ENCODE data around the gene MPL.
A peak's percentile ranks its signal among the peaks of the same experiment; 100 is the strongest.
"Not testable (repeated sequence)": the region's sequence is repeated elsewhere in the genome, so short reads cannot be mapped to it uniquely, and the experiment has no call there.

Gene MPL

DNA sequence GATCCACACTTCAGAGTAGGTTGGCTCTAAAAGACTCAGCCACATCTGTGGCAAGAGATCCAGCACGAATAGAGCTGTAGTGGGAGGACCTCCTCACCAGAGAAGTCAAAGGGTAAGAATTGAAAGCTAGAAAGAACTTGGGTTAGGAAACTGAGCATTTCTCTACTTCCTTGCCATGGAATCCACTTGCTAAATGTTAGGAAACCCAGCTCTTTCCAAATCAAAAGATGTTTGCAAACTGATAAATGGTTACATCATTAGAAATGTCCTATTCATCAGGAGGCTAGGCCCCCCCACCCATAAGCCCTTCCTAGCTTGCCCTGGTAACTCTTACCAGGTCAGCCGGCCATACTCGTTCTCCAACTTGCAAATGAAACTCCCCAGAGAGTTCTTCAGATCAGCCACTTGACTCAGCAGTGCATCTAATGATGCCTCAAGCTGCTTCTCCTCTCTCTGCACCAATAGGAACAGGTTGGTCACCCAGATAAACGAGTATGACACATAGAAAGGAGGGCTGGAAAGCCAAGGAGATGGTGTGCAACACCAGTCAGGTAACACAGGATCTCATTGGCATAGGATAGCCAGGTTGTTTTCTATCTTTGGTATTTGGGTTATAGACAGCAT is 50.5 kb downstream of the MPL start:
- Histone ChIP-seq H4K20me1 (peaks cover 8% of the 10 kb centered on the region; the same call in 1 of the 2 replicates), H3K4me1 (peaks cover 25% of the 10 kb centered on the region), H3K9me3 (no peaks in the 10 kb centered on the region), H3K27ac (no peak overlapping the region), H3K9ac (peak overlapping the region; percentile 84; the same call in 1 of the 2 replicates), H3K4me3 (peak overlapping the region; percentile 83; the same call in 1 of the 2 replicates), H3K4me2 (peak overlapping the region; percentile 90), H3K27me3 (no peaks in the 10 kb centered on the region), H3K36me3 (peaks cover 48% of the 10 kb centered on the region)
- no peak for TF ChIP-seq Cebpa-rat (IDR thresholded peaks at IDR 0.05)

DNA sequence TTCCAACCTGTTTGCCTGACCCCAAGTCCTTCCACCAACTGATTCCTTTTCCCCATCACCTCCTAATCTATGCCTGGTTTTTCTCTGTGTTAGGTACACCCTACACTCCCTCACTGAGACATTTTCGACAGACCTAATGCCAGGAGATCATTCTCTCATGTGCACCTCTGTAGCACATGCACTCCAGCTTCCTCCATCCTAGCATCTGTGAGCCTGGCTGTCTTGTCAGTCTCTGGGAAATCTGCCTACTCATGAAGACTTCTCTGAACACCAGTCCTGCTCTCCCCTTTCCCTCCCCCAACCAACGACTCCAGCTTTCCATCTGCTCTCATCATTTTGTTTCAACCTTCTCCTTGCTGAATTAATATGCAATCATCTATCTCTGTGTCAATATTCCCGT is 51.0 kb downstream of the MPL start:
- Histone ChIP-seq H3K27ac (no peak overlapping the region), H3K9ac (peak overlapping the region; percentile 84), H4K20me1 (peaks cover 8% of the 10 kb centered on the region; the same call in 1 of the 2 replicates), H3K27me3 (no peaks in the 10 kb centered on the region), H3K9me3 (no peaks in the 10 kb centered on the region), H3K4me1 (peaks cover 25% of the 10 kb centered on the region), H3K36me3 (peaks cover 43% of the 10 kb centered on the region), H3K4me3 (peak overlapping the region; percentile 83), H3K4me2 (peak overlapping the region; percentile 90)
- no peak for TF ChIP-seq Cebpa-rat (IDR thresholded peaks at IDR 0.05)

DNA sequence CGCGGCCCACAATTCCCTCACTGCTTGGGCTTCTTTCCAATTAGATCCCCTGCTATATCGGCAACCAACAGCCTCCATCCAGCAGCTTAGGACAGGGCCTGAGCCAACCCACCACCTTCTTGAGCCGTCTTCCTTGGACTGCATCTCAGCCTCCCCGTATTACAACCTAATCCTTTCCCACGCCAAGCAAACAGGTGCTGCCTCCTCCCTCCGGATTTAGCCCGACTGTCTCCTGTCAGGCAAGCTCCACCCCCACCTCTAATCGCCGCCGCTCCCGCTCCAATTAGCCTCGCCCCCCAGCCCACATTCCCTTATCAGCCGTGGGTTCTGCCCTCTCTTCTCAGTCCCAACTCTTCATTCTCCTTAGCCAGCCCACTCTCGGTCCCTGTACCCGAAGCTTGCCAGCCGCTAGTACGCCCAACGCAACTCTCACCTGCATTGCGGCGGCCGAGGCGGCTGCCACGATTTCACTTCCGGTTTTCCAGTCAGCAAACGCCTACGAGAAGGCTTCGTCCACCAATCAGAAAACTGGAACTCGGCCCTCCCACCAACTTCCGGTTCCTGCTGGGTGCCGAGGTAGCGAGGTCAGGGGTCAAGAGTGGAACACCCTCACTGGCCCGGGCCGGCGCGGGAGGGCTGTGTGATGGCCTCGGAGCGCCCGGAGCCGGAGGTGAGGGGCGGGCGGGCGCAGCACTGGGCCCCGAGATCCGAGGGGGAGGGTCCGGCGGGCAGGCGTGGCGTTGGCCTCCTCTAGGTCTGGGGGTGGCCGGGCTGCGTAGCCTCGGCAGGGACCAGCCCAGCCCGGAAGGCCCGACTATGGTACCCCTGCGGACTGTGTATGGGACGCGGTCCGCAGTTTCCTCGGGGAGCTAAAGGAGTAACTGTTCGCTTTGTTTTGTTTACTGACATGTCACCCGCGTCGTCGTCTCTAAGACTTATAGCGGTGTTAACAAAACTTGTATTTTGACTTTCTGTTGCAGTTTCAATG is 52.0 kb downstream of the MPL start, which contains the start of the genes MED8 and SZT2:
TSS of gene MED8 (minus strand) at position 475 of the 988 bp plus-strand sequence. CDS start at position 439, 36 bp downstream.
TSS of gene SZT2 (plus strand) at position 574 of the 988 bp plus-strand sequence. CDS start at position 644, 70 bp downstream.
- Histone ChIP-seq H3K9ac (peak within 1 kb of the TSS; percentile 84), H3K9me3 (no peaks in the 10 kb centered on the region), H3K4me1 (peaks cover 25% of the 10 kb centered on the region), H3K4me3 (peak within 1 kb of the TSS; percentile 83), H3K27me3 (no peaks in the 10 kb centered on the region), H4K20me1 (peaks cover 8% of the 10 kb centered on the region; the same call in 1 of the 2 replicates), H3K27ac (peak within 1 kb of the TSS; percentile 84), H3K36me3 (peaks cover 39% of the 10 kb centered on the region), H3K4me2 (peak within 1 kb of the TSS; percentile 90)
- no peak for TF ChIP-seq Cebpa-rat (IDR thresholded peaks at IDR 0.05)

DNA sequence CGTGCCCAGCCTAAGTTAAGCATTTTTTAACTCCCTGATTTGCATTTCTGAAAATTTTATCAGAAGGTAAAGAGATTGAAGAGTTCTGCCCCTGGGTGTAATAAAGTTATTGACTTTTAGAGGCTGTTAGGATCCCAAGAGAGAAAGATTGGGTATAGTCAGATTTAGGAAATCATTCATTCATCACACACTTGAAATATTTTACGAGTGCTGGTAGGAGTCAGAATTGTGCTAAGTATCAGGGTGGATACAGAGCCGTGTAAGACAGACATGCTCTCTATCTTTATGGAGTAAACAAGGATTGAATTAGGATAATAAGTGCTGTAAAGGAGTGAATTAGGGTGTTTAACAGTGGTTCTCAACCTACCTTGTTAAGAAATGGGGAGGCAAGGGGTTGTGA is 55.1 kb downstream of the MPL start:
- Histone ChIP-seq H3K36me3 (peaks cover 32% of the 10 kb centered on the region), H3K9me3 (no peaks in the 10 kb centered on the region), H3K27ac (no peak overlapping the region), H3K4me2 (no peak overlapping the region), H3K27me3 (no peaks in the 10 kb centered on the region; the same call in 1 of the 2 replicates), H3K4me1 (peaks cover 24% of the 10 kb centered on the region), H4K20me1 (peaks cover 22% of the 10 kb centered on the region; the same call in 1 of the 2 replicates), H3K9ac (no peak overlapping the region), H3K4me3 (no peak overlapping the region)
- no peak for TF ChIP-seq Cebpa-rat (IDR thresholded peaks at IDR 0.05)

DNA sequence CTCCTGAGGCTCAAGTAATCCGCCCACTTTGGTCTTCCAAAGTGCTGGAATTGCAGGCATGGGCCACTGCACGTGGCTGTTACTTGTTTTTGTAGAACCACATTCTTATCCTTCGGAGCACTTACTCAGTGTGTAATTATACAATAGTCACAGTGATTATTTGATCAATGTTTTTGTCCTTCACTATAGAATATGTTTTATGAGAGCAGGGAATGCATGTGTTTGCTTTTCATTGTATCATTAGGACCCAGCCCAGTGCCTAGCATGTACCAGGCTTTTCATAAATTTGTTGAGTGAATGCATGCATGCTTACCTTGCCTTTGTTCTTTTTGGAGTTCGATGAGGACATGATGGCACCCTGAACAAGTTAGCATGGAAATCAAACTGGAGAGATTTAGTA is 57.9 kb downstream of the MPL start:
- no peak overlapping the region for H3K27ac ChIP-seq
- peaks cover 7% of the 10 kb centered on the region for H3K4me1 ChIP-seq
- no peak overlapping the region for H3K4me2 ChIP-seq
- no peaks in the 10 kb centered on the region for H3K9me3 ChIP-seq
- peaks cover 19% of the 10 kb centered on the region; the same call in 1 of the 2 replicates for H4K20me1 ChIP-seq
- H3K4me3 ChIP-seq: no peak overlapping the region
- peaks cover 37% of the 10 kb centered on the region for H3K36me3 ChIP-seq
- no peak for TF ChIP-seq Cebpa-rat (IDR thresholded peaks at IDR 0.05)
- no peaks in the 10 kb centered on the region; the same call in 1 of the 2 replicates for H3K27me3 ChIP-seq
- no peak overlapping the region for H3K9ac ChIP-seq

DNA sequence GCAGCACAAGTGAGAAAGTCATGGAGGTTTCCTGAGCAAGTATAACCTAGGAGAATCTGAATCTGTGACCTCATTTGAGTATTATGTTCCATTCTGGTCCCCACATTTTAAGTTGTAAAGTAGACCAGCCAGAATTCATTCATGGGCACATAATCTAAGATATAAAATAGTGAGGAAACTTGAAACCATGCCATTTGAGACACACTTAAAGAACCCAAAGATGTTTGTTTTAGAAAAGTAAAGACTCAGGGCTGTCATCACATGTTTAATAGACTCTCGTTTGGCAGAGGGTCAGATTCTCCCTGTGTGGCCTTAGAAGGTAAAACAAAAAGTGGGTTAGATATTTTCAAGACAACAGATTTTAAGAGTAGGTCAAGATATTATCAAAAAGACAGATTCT is 58.4 kb downstream of the MPL start:
- TF ChIP-seq Cebpa-rat (IDR thresholded peaks at IDR 0.05): no peak
- Histone ChIP-seq H3K4me1 (peaks cover 2% of the 10 kb centered on the region), H3K9me3 (no peaks in the 10 kb centered on the region), H3K4me3 (no peak overlapping the region), H3K27me3 (no peaks in the 10 kb centered on the region; the same call in 1 of the 2 replicates), H3K9ac (no peak overlapping the region), H3K27ac (no peak overlapping the region), H3K4me2 (no peak overlapping the region), H3K36me3 (peaks cover 37% of the 10 kb centered on the region), H4K20me1 (peaks cover 24% of the 10 kb centered on the region; the same call in 1 of the 2 replicates)

DNA sequence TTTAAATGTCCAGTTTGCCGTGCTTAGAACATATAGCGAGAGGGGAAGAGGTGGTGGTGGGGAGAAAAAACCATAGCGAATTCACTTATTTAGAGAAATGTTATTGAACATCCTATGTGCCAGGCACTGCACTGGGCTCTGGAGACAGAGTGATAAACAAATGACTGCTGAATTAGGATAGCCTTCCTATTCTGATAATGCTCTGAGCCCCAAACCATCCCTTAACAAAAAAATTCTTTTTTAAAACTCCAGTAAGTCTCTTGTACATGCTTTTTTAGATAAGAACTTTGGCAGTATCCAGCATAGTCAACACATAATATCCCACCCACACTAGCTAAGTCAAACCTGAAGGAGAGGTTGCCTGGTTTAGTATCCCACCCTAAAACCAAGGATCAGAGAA is 60.6 kb downstream of the MPL start:
- H3K36me3 ChIP-seq: peaks cover 50% of the 10 kb centered on the region
- H3K4me2 ChIP-seq: no peak overlapping the region
- H3K9me3 ChIP-seq: no peaks in the 10 kb centered on the region
- H4K20me1 ChIP-seq: peaks cover 42% of the 10 kb centered on the region
- H3K4me1 ChIP-seq: no peaks in the 10 kb centered on the region
- no peak overlapping the region for H3K27ac ChIP-seq
- no peak overlapping the region for H3K4me3 ChIP-seq
- no peak overlapping the region for H3K9ac ChIP-seq
- no peak for TF ChIP-seq Cebpa-rat (IDR thresholded peaks at IDR 0.05)
- no peaks in the 10 kb centered on the region; the same call in 1 of the 2 replicates for H3K27me3 ChIP-seq

DNA sequence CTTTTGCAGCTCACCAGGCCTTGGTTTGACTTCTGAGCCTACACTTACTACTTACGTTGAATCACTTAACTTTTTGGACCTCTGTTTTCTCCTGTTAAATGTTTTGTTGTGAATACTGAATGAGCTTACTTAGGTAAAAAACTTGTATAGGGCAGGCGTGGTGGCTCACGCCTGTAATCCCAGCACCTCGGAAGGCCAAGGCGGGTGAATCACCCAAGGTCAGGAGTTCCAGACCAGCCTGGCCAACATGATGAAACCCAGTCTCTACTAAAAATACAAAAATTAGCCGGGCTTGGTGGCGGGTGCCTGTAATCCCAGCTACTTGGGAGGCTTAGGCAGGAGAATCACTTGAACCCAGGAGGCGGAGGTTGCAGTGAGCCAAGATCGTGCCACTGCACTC is 62.8 kb downstream of the MPL start:
- not testable (repeated sequence) for H3K9me3 ChIP-seq, H3K27me3 ChIP-seq, H3K4me2 ChIP-seq, H3K27ac ChIP-seq, H3K4me1 ChIP-seq, H3K4me3 ChIP-seq, H3K9ac ChIP-seq
- peaks cover 58% of the 10 kb centered on the region for H3K36me3 ChIP-seq
- H4K20me1 ChIP-seq: peaks cover 37% of the 10 kb centered on the region

DNA sequence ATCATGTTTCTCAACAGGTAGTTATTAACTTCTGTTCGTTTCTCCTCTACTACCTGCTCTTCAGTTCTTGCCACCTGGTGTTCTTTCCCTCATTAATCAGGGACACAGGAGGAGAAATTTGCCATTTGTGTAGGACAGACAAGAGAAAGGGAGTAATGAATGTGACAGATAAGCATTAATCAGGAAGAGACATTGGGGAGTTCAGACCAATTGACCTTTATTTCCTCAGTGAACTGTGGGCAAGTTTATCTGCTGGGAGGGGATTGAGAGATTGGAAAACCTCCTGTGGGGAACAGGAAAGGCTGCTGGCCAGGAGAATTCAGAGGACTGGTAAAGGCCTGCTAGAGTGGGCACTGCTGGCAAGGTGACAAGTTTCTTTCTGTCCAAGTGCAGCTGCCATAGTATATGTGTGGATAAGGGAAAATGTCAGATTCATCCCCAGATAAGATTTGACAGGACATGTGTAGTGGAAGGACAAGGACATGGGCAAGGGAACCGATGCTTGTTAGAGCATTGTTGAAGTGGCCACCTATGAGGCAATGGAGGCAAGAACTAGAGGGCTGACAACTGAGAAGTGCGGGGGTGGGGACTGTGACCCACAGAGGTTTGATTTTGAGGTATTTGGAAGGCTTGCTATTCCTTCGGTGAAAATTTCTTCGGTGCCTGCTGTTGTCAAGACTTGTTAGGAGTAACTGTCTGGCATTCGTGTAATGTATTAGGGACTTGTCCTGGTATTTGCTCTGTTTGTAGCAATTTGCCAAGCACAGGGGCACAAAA is 64.7 kb downstream of the MPL start:
- Histone ChIP-seq H3K9ac (no peak overlapping the region), H3K36me3 (peaks cover 64% of the 10 kb centered on the region), H4K20me1 (peaks cover 30% of the 10 kb centered on the region), H3K9me3 (no peaks in the 10 kb centered on the region), H3K27me3 (no peaks in the 10 kb centered on the region), H3K4me3 (no peak overlapping the region), H3K27ac (no peak overlapping the region), H3K4me2 (no peak overlapping the region), H3K4me1 (no peaks in the 10 kb centered on the region)
- TF ChIP-seq Cebpa-rat (IDR thresholded peaks at IDR 0.05): no peak

Measured in BLaER1 (cell line).